ENCODE data around the gene ZNF569. TPM values are rescaled to one million over a fixed set of nuclear protein-coding genes. Genes with fewer than 3 reads are reported as not detected.

The ZNF569 gene
- total RNA-seq, 1 experiment from 2014 or later, result 3.8 TPM

DNA sequence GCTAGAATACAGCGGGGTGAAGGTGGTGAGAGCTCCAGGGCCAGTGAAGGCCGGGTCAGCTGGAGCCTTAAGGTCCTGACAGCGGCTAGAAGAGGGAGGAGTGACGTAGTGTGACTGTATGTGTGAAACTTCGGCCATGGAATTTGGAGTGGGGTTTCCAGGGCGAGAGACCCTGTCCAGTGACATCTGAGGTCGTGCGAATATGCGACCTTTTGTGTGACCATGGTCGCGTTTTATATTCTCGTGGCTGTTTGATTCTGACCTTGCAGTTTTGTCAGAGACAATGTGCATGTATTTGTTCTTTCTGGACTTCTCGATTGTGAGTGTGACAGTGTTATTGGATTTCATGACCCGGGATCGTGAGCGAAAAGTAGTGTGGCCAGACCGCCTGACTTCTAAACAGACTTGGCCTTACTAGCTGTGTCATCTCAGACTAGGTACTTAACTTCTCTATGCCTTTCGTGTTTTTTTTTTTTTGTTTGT lies 405 bp upstream of the ZNF569 start:
- no peaks in the 10 kb centered on the region for H3K27me3 Mint-ChIP-seq (ENCODE audit: unreplicated experiment)
- BruUV-seq (replicated peaks), result no TSS peak
- no peak for DNase-seq
- H3K36me3 Mint-ChIP-seq (ENCODE audit: insufficient read depth, unreplicated experiment), result peaks cover 28% of the 10 kb centered on the region
- H3K4me3 Mint-ChIP-seq (ENCODE audit: low read depth, unreplicated experiment), result peak overlapping the region; percentile 95
- H3K4me1 Mint-ChIP-seq (ENCODE audit: low read depth, unreplicated experiment), result no peaks in the 10 kb centered on the region
- peaks cover 14% of the 10 kb centered on the region for H3K9me3 Mint-ChIP-seq (ENCODE audit: low read depth, unreplicated experiment)
- peak overlapping the region; percentile 89 for H3K27ac Mint-ChIP-seq (ENCODE audit: unreplicated experiment)
- intact Hi-C loops (cut with micrococcal nuclease; ENCODE audit: unreplicated experiment), result loop anchor here (2.0 kb wide), 1 partner anchor 127 kb away; the partner anchor contains the start of genes ZNF540 and ZNF571
- TF ChIP-seq, protein P1, sequence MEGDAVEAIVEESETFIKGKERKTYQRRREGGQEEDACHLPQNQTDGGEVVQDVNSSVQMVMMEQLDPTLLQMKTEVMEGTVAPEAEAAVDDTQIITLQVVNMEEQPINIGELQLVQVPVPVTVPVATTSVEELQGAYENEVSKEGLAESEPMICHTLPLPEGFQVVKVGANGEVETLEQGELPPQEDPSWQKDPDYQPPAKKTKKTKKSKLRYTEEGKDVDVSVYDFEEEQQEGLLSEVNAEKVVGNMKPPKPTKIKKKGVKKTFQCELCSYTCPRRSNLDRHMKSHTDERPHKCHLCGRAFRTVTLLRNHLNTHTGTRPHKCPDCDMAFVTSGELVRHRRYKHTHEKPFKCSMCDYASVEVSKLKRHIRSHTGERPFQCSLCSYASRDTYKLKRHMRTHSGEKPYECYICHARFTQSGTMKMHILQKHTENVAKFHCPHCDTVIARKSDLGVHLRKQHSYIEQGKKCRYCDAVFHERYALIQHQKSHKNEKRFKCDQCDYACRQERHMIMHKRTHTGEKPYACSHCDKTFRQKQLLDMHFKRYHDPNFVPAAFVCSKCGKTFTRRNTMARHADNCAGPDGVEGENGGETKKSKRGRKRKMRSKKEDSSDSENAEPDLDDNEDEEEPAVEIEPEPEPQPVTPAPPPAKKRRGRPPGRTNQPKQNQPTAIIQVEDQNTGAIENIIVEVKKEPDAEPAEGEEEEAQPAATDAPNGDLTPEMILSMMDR (IDR thresholded peaks at IDR 0.05; ENCODE audit: unreplicated experiment), result no peak
- CTCF ChIA-PET, result interaction anchor here (0.9 kb wide), 1 partner anchor 127 kb away, joined by 5 read pairs; the partner anchor contains the start of genes ZNF540 and ZNF571

GRCh38 chr19:37466277-37466797 lies 907 bp downstream of the ZNF569 start:
- CTCF ChIA-PET, result no interaction called here
- peak overlapping the region; percentile 95 for H3K4me3 Mint-ChIP-seq (ENCODE audit: low read depth, unreplicated experiment)
- H3K27me3 Mint-ChIP-seq (ENCODE audit: unreplicated experiment), result no peaks in the 10 kb centered on the region
- BruUV-seq (replicated peaks), result TSS peak; percentile 31
- peak overlapping the region; percentile 89 for H3K27ac Mint-ChIP-seq (ENCODE audit: unreplicated experiment)
- H3K36me3 Mint-ChIP-seq (ENCODE audit: insufficient read depth, unreplicated experiment), result peaks cover 28% of the 10 kb centered on the region
- no peak for DNase-seq
- TF ChIP-seq, protein P1 (IDR thresholded peaks at IDR 0.05; ENCODE audit: unreplicated experiment), result no peak
- no peaks in the 10 kb centered on the region for H3K4me1 Mint-ChIP-seq (ENCODE audit: low read depth, unreplicated experiment)
- intact Hi-C loops (cut with micrococcal nuclease; ENCODE audit: unreplicated experiment), result loop anchor here (2.0 kb wide), 1 partner anchor 128 kb away; the partner anchor contains the start of genes ZNF540 and ZNF571
- peaks cover 14% of the 10 kb centered on the region for H3K9me3 Mint-ChIP-seq (ENCODE audit: low read depth, unreplicated experiment)

GRCh38 chr19:37452500-37453245 lies 14.6 kb downstream of the ZNF569 start:
- Mint-ChIP-seq H3K36me3 (ENCODE audit: insufficient read depth, unreplicated experiment) (no peaks in the 10 kb centered on the region), H3K27me3 (ENCODE audit: unreplicated experiment) (no peaks in the 10 kb centered on the region), H3K4me1 (ENCODE audit: low read depth, unreplicated experiment) (no peaks in the 10 kb centered on the region), H3K4me3 (ENCODE audit: low read depth, unreplicated experiment) (no peak overlapping the region), H3K27ac (ENCODE audit: unreplicated experiment) (no peak overlapping the region), H3K9me3 (ENCODE audit: low read depth, unreplicated experiment) (peaks cover 43% of the 10 kb centered on the region)
- intact Hi-C loops (cut with micrococcal nuclease; ENCODE audit: unreplicated experiment), result no loop called here
- CTCF ChIA-PET, result no interaction called here
- BruUV-seq (replicated peaks), result no TSS peak
- TF ChIP-seq, protein P1 (IDR thresholded peaks at IDR 0.05; ENCODE audit: unreplicated experiment), result no peak
- no peak for DNase-seq

GRCh38 chr19:37413313-37414084 lies 53.7 kb downstream of the ZNF569 start:
- Mint-ChIP-seq H3K27me3 (ENCODE audit: unreplicated experiment) (no peaks in the 10 kb centered on the region), H3K4me3 (ENCODE audit: low read depth, unreplicated experiment) (no peak overlapping the region), H3K4me1 (ENCODE audit: low read depth, unreplicated experiment) (no peaks in the 10 kb centered on the region), H3K27ac (ENCODE audit: unreplicated experiment) (no peak overlapping the region), H3K9me3 (ENCODE audit: low read depth, unreplicated experiment) (peaks cover 17% of the 10 kb centered on the region), H3K36me3 (ENCODE audit: insufficient read depth, unreplicated experiment) (no peaks in the 10 kb centered on the region)
- DNase-seq, result no peak
- TF ChIP-seq, protein P1 (IDR thresholded peaks at IDR 0.05; ENCODE audit: unreplicated experiment), result no peak
- CTCF ChIA-PET, result no interaction called here
- intact Hi-C loops (cut with micrococcal nuclease; ENCODE audit: unreplicated experiment), result no loop called here
- no TSS peak for BruUV-seq (replicated peaks)

Data from Calu3 (cell line).